ENCODE results near the gene ITPR1.

DNA sequence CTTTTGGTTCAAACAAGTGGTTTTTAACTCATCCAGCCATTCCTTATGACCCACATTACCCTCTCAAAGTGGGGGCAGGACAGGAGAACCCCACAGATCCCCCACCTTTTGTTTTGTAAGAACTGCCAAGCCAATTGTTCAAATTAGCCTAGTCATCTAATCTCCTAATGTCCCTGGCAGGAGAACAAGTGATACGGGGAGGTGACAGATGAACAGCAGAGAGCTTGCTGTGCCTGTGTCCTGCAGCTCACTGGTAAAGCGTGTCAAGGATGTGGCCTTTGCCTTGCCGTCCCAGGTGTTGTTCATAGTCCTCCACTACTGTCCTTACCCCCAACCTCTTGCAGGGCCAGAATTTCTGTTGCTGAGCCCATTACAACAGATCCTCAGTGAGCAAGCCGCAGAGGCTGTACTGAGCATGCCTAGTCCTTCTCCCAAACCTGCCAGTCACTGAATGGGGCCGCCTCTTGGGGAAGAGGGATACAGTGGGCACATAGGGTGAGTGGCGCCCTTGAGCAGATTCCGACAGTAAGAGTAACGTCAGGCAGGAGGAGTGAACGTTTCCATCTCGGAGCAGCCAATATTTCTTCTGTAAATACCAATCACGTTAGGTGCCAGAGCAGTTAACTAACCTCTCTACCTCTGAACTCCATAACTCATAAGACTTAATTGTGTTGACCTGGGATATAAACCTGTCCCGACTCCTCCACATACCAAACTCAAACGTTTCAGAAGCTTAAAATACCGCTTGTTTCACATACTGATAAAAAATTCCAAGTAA, 87.4 kb downstream of the ITPR1 start:
- no peak for TF ChIP-seq ZFP37 (tag by site-specific recombination; IDR thresholded peaks at IDR 0.05)
- TF ChIP-seq, protein P1, sequence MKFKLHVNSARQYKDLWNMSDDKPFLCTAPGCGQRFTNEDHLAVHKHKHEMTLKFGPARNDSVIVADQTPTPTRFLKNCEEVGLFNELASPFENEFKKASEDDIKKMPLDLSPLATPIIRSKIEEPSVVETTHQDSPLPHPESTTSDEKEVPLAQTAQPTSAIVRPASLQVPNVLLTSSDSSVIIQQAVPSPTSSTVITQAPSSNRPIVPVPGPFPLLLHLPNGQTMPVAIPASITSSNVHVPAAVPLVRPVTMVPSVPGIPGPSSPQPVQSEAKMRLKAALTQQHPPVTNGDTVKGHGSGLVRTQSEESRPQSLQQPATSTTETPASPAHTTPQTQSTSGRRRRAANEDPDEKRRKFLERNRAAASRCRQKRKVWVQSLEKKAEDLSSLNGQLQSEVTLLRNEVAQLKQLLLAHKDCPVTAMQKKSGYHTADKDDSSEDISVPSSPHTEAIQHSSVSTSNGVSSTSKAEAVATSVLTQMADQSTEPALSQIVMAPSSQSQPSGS (tag by site-specific recombination; IDR thresholded peaks at IDR 0.05; ENCODE audit: low read depth): no peak
- TF ChIP-seq, protein P2, sequence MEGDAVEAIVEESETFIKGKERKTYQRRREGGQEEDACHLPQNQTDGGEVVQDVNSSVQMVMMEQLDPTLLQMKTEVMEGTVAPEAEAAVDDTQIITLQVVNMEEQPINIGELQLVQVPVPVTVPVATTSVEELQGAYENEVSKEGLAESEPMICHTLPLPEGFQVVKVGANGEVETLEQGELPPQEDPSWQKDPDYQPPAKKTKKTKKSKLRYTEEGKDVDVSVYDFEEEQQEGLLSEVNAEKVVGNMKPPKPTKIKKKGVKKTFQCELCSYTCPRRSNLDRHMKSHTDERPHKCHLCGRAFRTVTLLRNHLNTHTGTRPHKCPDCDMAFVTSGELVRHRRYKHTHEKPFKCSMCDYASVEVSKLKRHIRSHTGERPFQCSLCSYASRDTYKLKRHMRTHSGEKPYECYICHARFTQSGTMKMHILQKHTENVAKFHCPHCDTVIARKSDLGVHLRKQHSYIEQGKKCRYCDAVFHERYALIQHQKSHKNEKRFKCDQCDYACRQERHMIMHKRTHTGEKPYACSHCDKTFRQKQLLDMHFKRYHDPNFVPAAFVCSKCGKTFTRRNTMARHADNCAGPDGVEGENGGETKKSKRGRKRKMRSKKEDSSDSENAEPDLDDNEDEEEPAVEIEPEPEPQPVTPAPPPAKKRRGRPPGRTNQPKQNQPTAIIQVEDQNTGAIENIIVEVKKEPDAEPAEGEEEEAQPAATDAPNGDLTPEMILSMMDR (tag by site-specific recombination; IDR thresholded peaks at IDR 0.05): no peak
- TF ChIP-seq, protein P3, sequence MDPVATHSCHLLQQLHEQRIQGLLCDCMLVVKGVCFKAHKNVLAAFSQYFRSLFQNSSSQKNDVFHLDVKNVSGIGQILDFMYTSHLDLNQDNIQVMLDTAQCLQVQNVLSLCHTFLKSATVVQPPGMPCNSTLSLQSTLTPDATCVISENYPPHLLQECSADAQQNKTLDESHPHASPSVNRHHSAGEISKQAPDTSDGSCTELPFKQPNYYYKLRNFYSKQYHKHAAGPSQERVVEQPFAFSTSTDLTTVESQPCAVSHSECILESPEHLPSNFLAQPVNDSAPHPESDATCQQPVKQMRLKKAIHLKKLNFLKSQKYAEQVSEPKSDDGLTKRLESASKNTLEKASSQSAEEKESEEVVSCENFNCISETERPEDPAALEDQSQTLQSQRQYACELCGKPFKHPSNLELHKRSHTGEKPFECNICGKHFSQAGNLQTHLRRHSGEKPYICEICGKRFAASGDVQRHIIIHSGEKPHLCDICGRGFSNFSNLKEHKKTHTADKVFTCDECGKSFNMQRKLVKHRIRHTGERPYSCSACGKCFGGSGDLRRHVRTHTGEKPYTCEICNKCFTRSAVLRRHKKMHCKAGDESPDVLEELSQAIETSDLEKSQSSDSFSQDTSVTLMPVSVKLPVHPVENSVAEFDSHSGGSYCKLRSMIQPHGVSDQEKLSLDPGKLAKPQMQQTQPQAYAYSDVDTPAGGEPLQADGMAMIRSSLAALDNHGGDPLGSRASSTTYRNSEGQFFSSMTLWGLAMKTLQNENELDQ (tag by site-specific recombination; IDR thresholded peaks at IDR 0.05; ENCODE audit: low read depth): no peak
- no peak for TF ChIP-seq ZNF211 (tag by site-specific recombination; IDR thresholded peaks at IDR 0.05; ENCODE audit: low read depth)
- TF ChIP-seq ZNF76 (tag by site-specific recombination; IDR thresholded peaks at IDR 0.05; ENCODE audit: borderline replicate concordance, low read depth): no peak
- TF ChIP-seq, protein P4, sequence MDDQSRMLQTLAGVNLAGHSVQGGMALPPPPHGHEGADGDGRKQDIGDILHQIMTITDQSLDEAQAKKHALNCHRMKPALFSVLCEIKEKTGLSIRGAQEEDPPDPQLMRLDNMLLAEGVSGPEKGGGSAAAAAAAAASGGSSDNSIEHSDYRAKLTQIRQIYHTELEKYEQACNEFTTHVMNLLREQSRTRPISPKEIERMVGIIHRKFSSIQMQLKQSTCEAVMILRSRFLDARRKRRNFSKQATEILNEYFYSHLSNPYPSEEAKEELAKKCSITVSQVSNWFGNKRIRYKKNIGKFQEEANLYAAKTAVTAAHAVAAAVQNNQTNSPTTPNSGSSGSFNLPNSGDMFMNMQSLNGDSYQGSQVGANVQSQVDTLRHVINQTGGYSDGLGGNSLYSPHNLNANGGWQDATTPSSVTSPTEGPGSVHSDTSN (CRISPR knock-in tag; IDR thresholded peaks at IDR 0.05): no peak
- TF ChIP-seq ZNF501 (tag by site-specific recombination; IDR thresholded peaks at IDR 0.05): no peak

Data from HEK293 (cell line).